GM12801 (cell line): ENCODE measurements around the gene MAEA.

Source experiments
- TF ChIP-seq, protein P1 (sequence below): IDR thresholded peaks from one replicate; pipeline ENCODE4 v1.5.1; 2011; ENCODE audit warnings: control low read depth; ENCODE audit not compliant: insufficient read length; ENCODE audit errors: extremely low read depth

Gene MAEA

DNA sequence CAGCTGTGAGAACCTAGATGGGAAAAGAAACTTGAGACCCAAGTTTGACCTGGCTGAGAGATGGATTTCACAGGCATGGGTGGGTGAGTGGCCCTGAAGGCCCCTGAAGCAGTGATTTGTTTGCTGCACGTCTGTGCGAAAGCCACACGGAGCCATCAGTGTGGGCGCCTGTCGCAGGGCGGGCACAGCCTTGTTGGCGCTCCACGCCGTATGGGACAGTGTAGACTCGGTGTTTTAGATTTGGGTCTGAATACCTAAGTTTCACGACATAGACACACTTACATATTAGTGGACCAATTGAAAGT lies 35.4 kb downstream of the MAEA start:
- TF ChIP-seq, protein P1, sequence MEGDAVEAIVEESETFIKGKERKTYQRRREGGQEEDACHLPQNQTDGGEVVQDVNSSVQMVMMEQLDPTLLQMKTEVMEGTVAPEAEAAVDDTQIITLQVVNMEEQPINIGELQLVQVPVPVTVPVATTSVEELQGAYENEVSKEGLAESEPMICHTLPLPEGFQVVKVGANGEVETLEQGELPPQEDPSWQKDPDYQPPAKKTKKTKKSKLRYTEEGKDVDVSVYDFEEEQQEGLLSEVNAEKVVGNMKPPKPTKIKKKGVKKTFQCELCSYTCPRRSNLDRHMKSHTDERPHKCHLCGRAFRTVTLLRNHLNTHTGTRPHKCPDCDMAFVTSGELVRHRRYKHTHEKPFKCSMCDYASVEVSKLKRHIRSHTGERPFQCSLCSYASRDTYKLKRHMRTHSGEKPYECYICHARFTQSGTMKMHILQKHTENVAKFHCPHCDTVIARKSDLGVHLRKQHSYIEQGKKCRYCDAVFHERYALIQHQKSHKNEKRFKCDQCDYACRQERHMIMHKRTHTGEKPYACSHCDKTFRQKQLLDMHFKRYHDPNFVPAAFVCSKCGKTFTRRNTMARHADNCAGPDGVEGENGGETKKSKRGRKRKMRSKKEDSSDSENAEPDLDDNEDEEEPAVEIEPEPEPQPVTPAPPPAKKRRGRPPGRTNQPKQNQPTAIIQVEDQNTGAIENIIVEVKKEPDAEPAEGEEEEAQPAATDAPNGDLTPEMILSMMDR: no peak

GRCh38 chr4:1325681-1326635 lies 36.3 kb downstream of the MAEA start:
- TF ChIP-seq, protein P1: no peak

DNA sequence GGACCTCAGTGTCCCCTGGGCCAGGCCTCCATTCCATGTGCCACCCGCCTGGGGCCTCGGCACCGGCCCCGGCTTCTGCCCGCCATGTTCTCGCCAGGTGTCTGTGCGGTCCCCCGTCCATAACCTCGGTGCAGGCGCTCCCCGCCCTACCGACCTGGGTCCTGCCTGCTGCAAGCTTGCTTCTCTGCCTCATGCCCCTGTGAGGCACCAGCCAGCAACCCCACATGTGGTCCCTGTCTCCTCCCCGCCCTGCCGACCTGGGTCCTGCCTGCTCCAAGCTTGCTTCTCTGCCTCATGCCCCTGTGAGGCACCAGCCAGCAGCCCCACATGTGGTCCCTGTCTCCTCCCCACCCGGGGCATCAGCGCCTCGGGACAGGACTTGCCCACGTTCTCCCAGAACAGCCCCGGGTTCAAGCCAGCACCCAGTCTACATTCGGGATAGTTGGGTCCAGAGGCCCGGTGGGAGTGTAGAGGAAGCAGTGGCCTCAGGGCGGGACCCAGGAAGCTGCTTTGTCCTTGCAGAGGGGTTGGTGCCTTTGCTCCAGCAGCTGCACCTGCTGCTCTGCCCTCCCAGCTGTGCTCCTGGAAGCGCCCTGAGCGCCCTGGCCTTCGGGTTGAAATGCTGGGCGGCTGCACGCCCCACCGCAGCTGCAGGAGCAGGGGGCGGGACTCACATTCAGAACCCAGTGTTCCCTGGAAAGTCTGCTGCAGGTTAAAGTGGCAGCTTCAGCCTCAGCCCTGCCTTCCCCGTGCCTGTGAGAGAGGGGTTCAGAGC lies 37.2 kb downstream of the MAEA start:
- TF ChIP-seq, protein P1: no peak

GRCh38 chr4:1327526-1328266 lies 38.0 kb downstream of the MAEA start:
- TF ChIP-seq, protein P1: no peak

DNA sequence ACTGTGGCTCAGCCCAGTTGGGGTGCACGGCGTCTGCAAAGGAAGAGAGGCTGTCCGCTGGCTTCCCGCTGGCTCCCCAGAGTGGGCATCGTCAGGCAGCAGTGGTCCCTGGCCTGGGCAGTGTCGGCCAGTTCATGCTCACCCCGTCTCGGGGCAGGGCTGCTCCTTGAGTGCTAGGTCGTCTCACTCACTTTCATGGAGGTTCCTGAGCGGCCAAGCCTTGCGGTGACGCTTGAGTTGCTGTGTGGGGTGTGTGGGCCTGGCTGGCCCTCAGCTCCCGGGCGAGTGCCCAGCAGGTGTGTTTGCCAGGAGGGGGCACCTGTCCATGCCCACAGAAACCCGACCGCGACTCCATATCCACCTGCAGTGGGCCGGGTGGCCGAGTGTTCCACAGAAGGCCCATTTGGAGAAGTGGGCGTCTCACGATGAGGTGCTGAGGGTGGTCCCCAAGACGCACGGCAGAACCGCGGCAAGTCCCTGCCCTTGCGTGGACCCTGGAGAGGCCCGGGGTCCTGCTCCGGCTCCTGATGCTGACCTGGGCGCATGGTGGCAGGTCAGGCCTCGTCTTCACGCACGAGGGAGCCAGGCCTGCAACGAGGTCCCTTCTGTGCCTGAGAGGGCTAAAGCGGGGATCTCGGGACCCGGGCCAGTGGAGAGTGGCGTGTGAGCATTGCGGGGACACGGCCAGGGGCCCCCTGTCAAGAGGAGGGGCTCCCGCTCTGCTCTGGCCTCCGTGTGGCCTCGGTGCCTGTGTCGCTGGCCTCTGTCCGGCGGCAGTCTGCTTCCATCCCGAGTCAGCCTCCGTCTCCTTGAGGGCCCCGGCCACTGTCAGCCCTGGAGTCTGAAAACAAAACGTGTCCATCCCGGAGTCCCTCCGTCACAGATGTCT lies 38.8 kb downstream of the MAEA start:
- TF ChIP-seq, protein P1: no peak

DNA sequence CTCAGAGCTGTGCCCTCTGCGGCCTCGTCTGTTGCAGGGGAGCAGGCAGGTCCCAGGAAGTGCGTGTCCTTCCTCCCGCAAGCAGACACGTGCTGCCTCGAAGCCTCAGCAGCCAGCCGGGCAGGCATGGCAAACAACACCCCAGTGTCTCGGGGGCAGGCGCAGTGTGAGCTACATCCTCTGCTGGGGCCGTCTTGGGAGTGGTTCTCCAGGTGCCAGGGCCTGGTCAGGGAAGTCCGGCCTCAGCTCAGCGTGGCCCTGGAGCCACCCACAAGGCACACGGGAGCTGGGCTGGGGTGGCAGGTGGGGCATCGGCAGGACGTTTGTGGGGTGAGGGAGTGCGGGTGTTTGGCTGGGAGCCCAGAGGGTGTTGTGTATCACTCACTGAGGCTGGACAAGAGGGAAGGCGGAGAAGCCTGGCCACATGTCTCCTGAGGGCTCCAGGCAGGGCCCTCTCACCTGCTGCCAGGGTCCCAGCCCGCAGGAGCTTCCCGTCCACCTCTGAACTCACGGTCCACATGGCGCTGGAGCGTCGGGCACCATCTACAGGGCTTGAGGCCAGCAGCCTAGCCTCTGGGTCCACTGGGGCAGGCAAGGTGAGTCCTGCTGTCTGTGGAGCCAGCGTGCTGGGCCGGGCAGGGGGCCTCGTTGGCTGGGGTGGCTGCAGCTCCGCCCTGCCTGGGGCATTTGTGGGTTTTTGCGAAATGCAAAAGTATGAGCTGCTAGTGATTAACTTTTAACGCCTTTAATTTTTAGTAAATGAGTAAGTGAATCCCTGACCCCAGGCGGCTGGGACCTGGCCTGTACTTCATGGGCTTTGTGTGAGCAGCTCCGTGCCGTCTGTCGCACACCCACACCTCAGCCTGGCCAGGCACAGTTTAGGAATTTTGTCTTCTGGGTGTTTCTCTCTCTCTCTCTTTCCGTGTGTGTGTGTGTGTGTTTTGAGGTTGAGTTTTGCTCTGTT lies 40.0 kb downstream of the MAEA start:
- TF ChIP-seq, protein P1: no peak
